Posterior cingulate gyrus (tissue), 11 donors: ENCODE results near the gene WWTR1.

ENCODE experiments used
- DNase-seq, 10 donors: peaks; one replicate each; pipeline versions ENCODE4 v3.0.0 to v3.0.0-alpha.2; 2020 to 2021; ENCODE audit warnings: mixed read lengths in 3 of 10
- intact Hi-C: fragments of 100-400 bp; cut with DNase I; formaldehyde crosslinking; loops from one replicate; pipeline ENCODE4 v1.15.1; 2023

Gene WWTR1

GRCh38 chr3:149507491-149508324, 150.1 kb downstream of the WWTR1 start:
- intact Hi-C loops, result no loop called here
- no peak for DNase-seq

- intact Hi-C loops, result no loop called here
- no peak for DNase-seq
Observed at GRCh38 chr3:149506965-149507364, 150.9 kb downstream of the WWTR1 start.

- intact Hi-C loops, result no loop called here
- DNase-seq, result no peak
Observed at GRCh38 chr3:149506540-149506939, 151.3 kb downstream of the WWTR1 start.

- intact Hi-C loops, result no loop called here
- no peak for DNase-seq
Observed at GRCh38 chr3:149502438-149502837, 155.4 kb downstream of the WWTR1 start.

DNA sequence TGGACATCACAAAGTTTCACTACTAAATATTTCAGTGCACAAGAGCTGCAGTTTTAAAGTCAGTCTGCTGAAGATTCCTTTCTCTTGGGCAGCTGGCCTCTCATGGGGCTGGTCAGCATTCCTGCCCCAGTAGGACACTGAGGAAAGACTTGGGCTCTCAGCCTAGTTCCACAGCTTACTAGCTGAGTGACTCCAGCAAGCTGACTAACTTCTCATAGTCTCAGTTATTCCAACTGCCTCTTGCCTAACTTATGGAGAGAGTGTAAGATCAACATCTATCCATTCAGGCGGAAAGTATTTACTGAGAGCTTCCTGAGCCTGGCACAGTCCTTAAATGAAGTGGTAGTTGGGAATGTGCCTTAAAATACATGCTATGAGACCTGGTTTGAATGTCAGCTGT, 156.3 kb downstream of the WWTR1 start:
- intact Hi-C loops, result no loop called here

DNA sequence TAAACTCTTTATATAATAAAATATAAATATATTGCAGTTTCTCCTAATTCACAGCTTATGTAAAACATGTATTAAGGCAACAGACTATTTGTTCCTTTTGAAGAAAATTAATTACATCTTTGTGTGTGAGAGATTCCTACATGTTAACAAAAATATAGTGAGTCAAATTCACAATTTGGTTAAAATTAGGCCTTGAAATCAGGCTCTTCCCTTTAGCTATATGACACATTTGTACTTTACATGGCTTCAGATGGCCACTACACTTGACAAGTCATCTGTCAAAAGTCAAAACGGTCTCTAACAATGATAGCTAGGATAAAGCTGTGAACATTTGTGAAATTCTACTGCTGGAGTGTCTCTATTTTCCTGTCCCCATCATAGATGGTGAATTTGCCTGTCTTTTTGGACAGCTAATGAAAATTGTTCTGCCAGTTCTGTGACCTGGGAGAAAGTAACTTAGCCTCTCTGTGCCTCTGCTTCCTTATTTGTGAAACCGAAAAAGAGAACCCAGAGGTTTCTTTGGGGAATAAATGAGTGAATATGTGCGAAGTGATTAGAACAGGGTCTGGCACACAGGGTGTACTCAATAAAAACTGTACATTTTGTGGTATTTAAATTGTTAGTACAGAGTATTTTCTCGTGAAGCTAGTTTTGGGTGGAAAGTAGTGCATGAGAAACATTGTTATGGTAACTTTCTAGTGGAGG, 159.7 kb downstream of the WWTR1 start:
- intact Hi-C loops, result no loop called here
- no peak for DNase-seq

More for the DNA sequence above, 156.3 kb downstream of the WWTR1 start:
- no peak for DNase-seq

GRCh38 chr3:149496891-149497290, 160.9 kb downstream of the WWTR1 start:
- DNase-seq, result no peak
- intact Hi-C loops, result no loop called here

GRCh38 chr3:149495581-149496125, 162.2 kb downstream of the WWTR1 start:
- no peak for DNase-seq
- intact Hi-C loops, result no loop called here

GRCh38 chr3:149494759-149495580, 162.9 kb downstream of the WWTR1 start:
- DNase-seq, result no peak
- intact Hi-C loops, result no loop called here

DNA sequence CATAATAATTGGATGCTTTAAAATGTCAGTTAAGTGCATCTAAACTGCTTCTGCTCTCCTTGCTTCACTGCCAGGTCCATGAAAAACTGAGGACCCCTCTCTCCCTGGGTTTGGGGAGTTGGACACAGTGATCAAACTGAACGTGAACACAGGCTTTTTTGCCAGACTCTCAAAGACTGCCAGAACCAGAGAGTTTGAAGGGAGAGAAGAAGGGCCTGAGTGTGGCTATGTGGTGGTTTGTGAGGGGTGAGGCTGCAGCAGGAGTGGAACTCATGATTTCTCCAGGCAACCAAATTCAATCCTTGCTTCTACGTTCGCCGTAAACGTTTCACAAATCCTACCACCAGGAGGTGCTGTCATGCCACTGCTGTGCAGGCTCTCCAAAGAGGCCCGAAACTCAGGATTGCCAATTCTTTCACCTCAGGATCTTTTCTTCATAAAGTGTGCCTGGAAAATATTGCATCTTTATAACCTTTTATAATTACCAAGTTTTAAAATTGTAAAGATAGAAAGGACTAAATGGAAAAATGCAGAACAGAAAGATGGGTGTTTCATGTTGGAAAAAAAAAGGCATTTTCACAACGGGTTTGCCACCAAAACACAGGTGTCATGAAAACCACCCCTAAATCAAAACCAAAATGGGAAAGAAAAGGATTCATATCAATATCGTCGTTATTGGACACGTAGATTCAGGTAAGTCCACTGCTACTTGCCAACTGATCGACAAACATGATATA, 163.6 kb downstream of the WWTR1 start:
- peak in 6 of 10 donors; percentile 40 to 88 (median 52) for DNase-seq
- intact Hi-C loops, result no loop called here

DNA sequence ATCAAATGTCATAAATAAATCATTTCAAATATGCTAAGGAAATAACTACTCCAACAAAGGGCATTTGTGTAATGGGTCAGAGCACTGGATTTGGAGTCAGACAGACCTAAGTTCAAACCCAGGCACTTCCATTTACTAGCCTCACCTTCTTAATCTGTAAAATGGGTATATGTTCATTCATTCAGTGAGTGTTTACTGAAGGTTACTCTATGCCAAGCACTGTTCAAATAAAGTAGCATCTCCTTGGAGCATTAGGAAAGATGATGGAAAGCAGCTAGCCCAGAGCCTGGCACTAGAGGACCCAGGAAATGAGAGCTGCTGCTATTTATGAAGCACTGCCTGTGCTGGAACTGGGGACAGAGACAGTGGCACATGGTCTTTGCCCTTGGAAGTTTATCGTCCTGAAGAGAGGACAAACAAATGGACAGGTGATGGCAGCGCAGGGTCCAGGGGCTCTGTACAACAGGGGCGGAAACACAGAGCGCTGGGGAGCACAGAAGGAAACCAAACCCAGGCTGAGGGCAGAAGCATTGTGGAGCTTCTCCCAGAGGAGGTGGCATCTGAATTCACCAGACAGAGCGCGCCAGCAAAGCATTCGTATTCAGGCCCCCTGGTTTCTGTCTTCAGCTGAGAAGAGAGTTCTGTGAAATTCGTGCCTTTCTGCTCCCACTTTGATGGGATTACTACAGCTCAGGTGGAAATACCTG, 164.4 kb downstream of the WWTR1 start:
- DNase-seq, result no peak
- intact Hi-C loops, result no loop called here

DNA sequence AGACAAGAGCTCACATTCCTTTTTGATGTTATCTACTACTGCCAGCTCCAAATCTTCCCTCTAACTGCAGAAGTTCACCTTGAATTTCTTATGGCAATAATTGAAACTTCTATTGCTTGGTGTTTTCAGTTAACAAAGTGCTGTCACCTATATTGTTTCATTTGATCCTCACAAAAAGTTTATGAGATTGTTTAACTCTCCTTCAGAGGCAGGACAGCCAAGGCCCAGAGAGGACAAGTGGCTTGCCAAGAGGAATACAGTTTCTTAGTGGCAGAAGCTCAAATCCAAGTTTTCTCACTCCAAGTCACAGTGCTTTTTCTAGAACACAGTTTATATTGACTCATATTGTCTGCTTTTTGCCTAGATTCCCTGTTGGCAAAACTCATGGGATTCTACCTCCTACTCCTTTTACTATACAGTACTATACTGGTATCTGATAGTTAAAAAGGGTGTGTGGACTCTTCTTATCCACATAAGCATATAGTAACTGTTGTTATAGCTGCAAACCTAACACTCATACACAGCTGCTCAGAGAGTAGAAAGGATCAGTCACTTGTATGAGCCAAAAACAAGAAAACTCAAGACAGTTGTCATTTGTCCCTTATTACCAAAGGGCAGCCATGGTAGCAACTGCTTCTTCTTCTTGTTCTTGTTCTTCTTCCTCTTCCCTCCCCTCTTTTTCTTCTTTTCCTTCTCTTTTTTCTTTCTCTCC, 167.4 kb downstream of the WWTR1 start:
- intact Hi-C loops, result no loop called here
- no peak for DNase-seq

DNA sequence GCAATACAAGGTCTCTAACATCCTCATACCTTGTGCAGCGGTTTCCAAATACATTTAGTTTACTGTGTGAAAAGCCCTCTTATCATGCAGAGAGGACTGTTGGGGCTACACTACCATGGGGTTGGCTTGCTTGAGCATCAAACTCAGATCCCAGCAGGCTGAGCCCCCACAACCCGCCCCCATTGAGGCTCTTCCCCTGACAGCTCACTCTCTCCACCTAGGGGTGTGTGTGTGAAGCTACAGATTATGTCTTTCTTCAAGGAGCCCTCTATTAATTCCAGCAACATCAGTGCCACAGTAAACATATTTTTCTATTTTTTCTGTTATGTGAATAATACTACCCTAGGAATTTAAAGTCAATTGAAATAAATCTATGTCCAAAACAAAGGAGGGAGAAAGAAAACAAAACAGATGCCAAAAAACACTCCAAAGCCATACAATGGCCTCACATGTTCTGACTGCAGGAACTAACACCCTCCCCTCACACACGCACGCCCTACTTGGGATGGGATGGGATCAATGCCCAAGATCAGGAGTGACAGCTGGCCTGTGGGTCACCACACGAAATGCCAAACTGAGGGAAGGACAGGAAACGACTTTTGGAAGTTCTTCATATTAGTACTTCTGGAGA, 168.7 kb downstream of the WWTR1 start:
- no peak for DNase-seq
- intact Hi-C loops, result no loop called here

DNA sequence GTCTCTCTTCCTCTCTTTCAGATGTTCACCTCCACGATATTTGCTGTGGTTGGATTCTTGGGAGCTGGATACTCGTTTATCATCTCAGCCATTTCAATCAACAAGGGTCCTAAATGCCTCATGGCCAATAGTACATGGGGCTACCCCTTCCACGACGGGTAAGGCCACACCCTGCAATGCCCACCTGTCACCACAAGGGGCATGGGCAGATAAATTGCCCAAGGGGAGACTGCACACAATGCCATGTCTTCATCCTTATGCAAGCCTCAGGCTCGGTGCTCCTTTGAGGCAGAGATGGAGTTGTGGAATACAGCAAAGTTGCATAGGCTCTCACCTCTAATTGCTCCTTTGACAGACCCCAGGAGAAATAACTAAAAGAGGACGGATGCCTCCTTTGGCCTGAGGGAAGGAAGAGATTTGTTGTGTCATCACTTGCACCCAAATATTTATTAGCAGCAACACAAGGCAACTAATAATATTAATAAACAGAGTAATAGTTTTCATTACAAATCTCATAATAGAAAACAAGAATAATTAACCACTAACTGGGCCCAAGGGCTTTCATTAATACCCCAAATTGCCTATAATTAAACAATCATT, 170.1 kb downstream of the WWTR1 start:
- intact Hi-C loops, result no loop called here
- no peak for DNase-seq

DNA sequence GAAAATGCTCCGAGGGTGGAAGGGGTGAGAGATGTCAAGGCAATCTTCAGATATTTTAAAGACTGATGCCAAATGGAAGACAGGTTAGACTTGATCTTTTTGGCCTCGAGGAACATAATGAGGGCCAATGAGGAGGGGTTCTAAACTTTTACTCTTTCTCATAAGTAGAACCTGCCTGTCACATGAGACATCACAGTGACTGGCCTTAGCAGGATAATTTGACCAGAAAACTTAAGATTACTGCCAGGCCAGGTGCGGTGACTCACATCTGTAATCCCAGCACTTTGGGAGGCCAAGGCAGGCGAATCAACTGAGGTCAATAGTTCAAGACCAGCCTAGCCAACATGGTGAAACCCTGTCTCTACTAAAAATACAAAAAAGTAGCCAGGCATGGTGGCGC, 171.1 kb downstream of the WWTR1 start:
- no peak for DNase-seq
- intact Hi-C loops, result no loop called here

DNA sequence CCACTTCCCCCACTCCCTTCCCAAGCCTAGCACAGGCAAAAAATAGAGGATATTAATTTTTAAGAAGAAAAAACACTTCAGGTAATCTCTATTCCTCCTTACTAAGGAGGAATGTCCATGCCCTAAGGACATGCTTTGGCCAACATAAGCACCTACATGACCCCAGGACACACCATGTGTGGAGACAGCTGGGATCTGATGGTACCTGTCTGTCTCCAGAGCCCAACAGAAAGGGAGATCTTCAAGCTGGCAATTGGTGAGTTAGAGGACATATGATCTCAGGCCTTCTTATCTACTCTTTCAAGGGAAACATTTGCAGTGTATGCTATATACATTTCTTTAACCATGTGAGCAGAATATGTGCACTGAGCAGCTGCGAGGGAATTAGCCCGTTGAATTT, 176.3 kb downstream of the WWTR1 start:
- intact Hi-C loops, result loop anchor here (2.0 kb wide), 2 partner anchors 89 to 129 kb away; no protein-coding TSS in a partner anchor
- no peak for DNase-seq

GRCh38 chr3:149481056-149481455, 176.8 kb downstream of the WWTR1 start:
- intact Hi-C loops, result loop anchor here (2.0 kb wide), 2 partner anchors 88 to 128 kb away; no protein-coding TSS in a partner anchor
- DNase-seq, result no peak
